HCT116 (cell line): ENCODE data around the gene PXDN.

Experiments used
- ATF3 ChIP-seq: IDR thresholded peaks from 2 replicates; pipeline ENCODE4 v1.6.1; 2012
- CEBPB ChIP-seq: IDR thresholded peaks from 2 replicates; pipeline ENCODE4 v1.6.1; 2012; ENCODE audit warnings: low read depth
- CTCF ChIP-seq, 3 experiments: fragments of 200-600 bp in 1 of 3; sonication (generic) in 1 of 3; IDR thresholded peaks in 2 of 3; conservative IDR thresholded peaks in 1 of 3; 2 replicates each; pipeline ENCODE4 v1.5.1; 2012 to 2017; ENCODE audit warnings: low read depth in 2 of 3, low read length in 2 of 3, antibody characterized with exemption in 1 of 3, borderline replicate concordance in 1 of 3, control low read depth in 1 of 3, mild to moderate bottlenecking in 1 of 3, mixed read lengths in 1 of 3, mixed run types in 1 of 3, moderate library complexity in 1 of 3; ENCODE audit not compliant: insufficient read depth in 1 of 3
- EGR1 ChIP-seq: IDR thresholded peaks from 2 replicates; pipeline ENCODE4 v1.6.1; 2012; ENCODE audit warnings: low read depth
- ELF1 ChIP-seq: IDR thresholded peaks from 2 replicates; pipeline ENCODE4 v1.6.1; 2012; ENCODE audit warnings: low read depth, borderline replicate concordance
- EZH2phosphoT487 ChIP-seq: fragments of 200-600 bp; IDR thresholded peaks from 2 replicates; pipeline ENCODE4 v1.6.1; 2018; ENCODE audit warnings: antibody characterized with exemption, borderline replicate concordance
- FOSL1 ChIP-seq: IDR thresholded peaks from 2 replicates; pipeline ENCODE4 v1.6.1; 2012; ENCODE audit warnings: low read depth
- MAX ChIP-seq: IDR thresholded peaks from 2 replicates; pipeline ENCODE4 v1.6.1; 2012
- POLR2A ChIP-seq: IDR thresholded peaks from 2 replicates; pipeline ENCODE4 v1.7.0; 2011; ENCODE audit warnings: borderline replicate concordance; ENCODE audit not compliant: insufficient read depth, insufficient read length; ENCODE audit errors: extremely low read depth
- POLR2AphosphoS5 ChIP-seq: IDR thresholded peaks from 2 replicates; pipeline ENCODE4 v1.6.1; 2011; ENCODE audit warnings: mild to moderate bottlenecking, low read depth, low read length, moderate library complexity
- SIN3A ChIP-seq: IDR thresholded peaks from 2 replicates; pipeline ENCODE4 v1.6.1; 2012; ENCODE audit warnings: low read depth
- SRF ChIP-seq: IDR thresholded peaks from 2 replicates; pipeline ENCODE4 v1.6.1; 2012; ENCODE audit warnings: low read depth
- ZBTB33 ChIP-seq: IDR thresholded peaks from 2 replicates; pipeline ENCODE4 v1.6.1; 2011; ENCODE audit warnings: mild to moderate bottlenecking, low read length, moderate library complexity; ENCODE audit not compliant: insufficient replicate concordance; ENCODE audit errors: extremely low read depth
- ZNF274 ChIP-seq: fragments of 200-500 bp; sonication (Bioruptor generic); IDR thresholded peaks from 2 replicates; pipeline ENCODE4 v1.6.1; 2014; ENCODE audit warnings: mild to moderate bottlenecking, low read depth, low read length, inconsistent platforms

DNA sequence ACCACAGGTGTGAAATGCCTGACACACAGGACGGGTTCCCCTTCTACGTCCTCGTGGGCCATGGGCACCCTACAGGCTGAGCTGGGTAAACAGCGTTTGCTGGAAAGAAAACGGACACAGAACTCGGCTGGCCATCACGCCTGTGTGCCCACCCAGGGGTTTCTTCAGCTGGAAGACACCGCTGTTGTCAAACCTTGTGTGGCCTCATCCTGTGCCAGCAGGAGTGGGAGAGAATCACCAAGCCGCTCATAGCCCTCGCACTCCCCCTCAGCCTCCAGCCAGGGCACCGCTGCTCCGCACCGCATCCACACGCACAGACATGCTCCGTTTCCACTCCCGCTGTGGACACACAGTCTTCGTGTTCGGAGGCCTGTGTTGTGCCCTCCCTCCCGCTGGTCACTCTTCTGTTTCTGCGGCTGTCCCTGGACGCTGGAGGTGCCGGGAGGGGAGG lies 161.4 kb downstream of the PXDN start:
- no peak for TF ChIP-seq EZH2phosphoT487
- no peak for TF ChIP-seq SIN3A
- no peak for TF ChIP-seq CTCF (IDR thresholded peaks at IDR 0.05 in 2 of 3, conservative IDR thresholded peaks at IDR 0.05 in 1 of 3; ENCODE audit: borderline replicate concordance in 1 of 3, insufficient read depth in 1 of 3, low read depth in 2 of 3, low read length in 2 of 3)
- TF ChIP-seq CEBPB, result no peak
- no peak for TF ChIP-seq SRF
- no peak for TF ChIP-seq FOSL1
- TF ChIP-seq POLR2A, result no peak
- no peak for TF ChIP-seq MAX
- no peak for TF ChIP-seq ZBTB33
- TF ChIP-seq POLR2AphosphoS5, result no peak
- TF ChIP-seq EGR1, result no peak
- no peak for TF ChIP-seq ATF3
- TF ChIP-seq ELF1, result no peak
- no peak for TF ChIP-seq ZNF274
